MCF 10A (cell line): Measurements from ENCODE around the gene CRYBG2. TPM values are rescaled to one million over a fixed set of nuclear protein-coding genes. Genes with fewer than 3 reads are reported as not detected.

Source experiments
- BruUV-seq: library from RNA; stranded (reverse); fragments of 400-500 nt; replicated peaks from 2 replicates; lab custom pipeline; 2021; lab: Mats Ljungman, UMichigan
- CTCF ChIA-PET: fragments of 300-600 bp; sonication (Branson Sonifier 250); formaldehyde crosslinking; extraction: SDS; loops from one replicate; lab custom pipeline; 2021; ENCODE audit warnings: antibody characterized with exemption, inconsistent platforms; lab: Yijun Ruan, JAX
- POLR2A ChIA-PET: fragments of 300-600, 350-650 bp; sonication (Branson Sonifier 250); formaldehyde crosslinking; extraction: SDS; loops from one replicate; lab custom pipeline; 2020; ENCODE audit warnings: antibody characterized with exemption, inconsistent platforms; lab: Yijun Ruan, JAX
- DNase-seq: peaks from one replicate; pipeline ENCODE4 v3.0.0-alpha.2; 2018; ENCODE audit not compliant: unreplicated experiment
- H3K27ac Mint-ChIP-seq: one replicate; pipeline ENCODE4 v1.8.0; 2022; ENCODE audit warnings: mild to moderate bottlenecking, low read depth, mixed read lengths; ENCODE audit not compliant: unreplicated experiment
- H3K27me3 Mint-ChIP-seq: one replicate; pipeline ENCODE4 v1.8.0; 2022; ENCODE audit warnings: mixed read lengths; ENCODE audit not compliant: insufficient read depth, unreplicated experiment
- H3K36me3 Mint-ChIP-seq: one replicate; pipeline ENCODE4 v1.8.0; 2022; ENCODE audit warnings: mild to moderate bottlenecking, moderate library complexity, mixed read lengths; ENCODE audit not compliant: insufficient read depth, unreplicated experiment
- H3K4me1 Mint-ChIP-seq: one replicate; pipeline ENCODE4 v1.8.0; 2022; ENCODE audit warnings: mixed read lengths; ENCODE audit not compliant: insufficient read depth, unreplicated experiment
- H3K4me3 Mint-ChIP-seq: one replicate; pipeline ENCODE4 v1.8.0; 2022; ENCODE audit warnings: mild to moderate bottlenecking, moderate library complexity, mixed read lengths; ENCODE audit not compliant: unreplicated experiment
- H3K9me3 Mint-ChIP-seq: one replicate; pipeline ENCODE4 v1.8.0; 2022; ENCODE audit warnings: mixed read lengths; ENCODE audit not compliant: unreplicated experiment
- intact Hi-C: fragments of 100-400 bp; cut with micrococcal nuclease; formaldehyde crosslinking; loops from 2 replicates; pipeline ENCODE4 v1.14.1; 2022
- total RNA-seq: library from RNA; stranded (reverse); gene quantifications from 2 replicates; pipeline ENCODE4 v1.2.3, GENCODE V29; 2022
- TF ChIP-seq, protein P1 (sequence below): fragments of 200-600 bp; IDR thresholded peaks from one replicate; pipeline ENCODE4 v1.8.0; 2022; ENCODE audit warnings: antibody characterized with exemption, mild to moderate bottlenecking; ENCODE audit not compliant: unreplicated experiment

The CRYBG2 gene
- total RNA-seq, 1 experiment from 2014 or later, result 8.6 TPM

GRCh38 chr1:26344147-26344920, 9.6 kb downstream of the CRYBG2 start:
- no peak for DNase-seq
- H3K27ac Mint-ChIP-seq, result no peak overlapping the region
- no TSS peak for BruUV-seq
- POLR2A ChIA-PET, result no interaction called here
- peaks cover 3% of the 10 kb centered on the region for H3K4me1 Mint-ChIP-seq
- H3K4me3 Mint-ChIP-seq, result no peak overlapping the region
- CTCF ChIA-PET, result no interaction called here
- H3K9me3 Mint-ChIP-seq, result no peaks in the 10 kb centered on the region
- TF ChIP-seq, protein P1, sequence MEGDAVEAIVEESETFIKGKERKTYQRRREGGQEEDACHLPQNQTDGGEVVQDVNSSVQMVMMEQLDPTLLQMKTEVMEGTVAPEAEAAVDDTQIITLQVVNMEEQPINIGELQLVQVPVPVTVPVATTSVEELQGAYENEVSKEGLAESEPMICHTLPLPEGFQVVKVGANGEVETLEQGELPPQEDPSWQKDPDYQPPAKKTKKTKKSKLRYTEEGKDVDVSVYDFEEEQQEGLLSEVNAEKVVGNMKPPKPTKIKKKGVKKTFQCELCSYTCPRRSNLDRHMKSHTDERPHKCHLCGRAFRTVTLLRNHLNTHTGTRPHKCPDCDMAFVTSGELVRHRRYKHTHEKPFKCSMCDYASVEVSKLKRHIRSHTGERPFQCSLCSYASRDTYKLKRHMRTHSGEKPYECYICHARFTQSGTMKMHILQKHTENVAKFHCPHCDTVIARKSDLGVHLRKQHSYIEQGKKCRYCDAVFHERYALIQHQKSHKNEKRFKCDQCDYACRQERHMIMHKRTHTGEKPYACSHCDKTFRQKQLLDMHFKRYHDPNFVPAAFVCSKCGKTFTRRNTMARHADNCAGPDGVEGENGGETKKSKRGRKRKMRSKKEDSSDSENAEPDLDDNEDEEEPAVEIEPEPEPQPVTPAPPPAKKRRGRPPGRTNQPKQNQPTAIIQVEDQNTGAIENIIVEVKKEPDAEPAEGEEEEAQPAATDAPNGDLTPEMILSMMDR, result no peak
- H3K27me3 Mint-ChIP-seq, result no peaks in the 10 kb centered on the region
- no peaks in the 10 kb centered on the region for H3K36me3 Mint-ChIP-seq
- intact Hi-C loops, result no loop called here

- Mint-ChIP-seq H3K27me3 (no peaks in the 10 kb centered on the region), H3K27ac (no peak overlapping the region), H3K36me3 (no peaks in the 10 kb centered on the region), H3K4me3 (no peak overlapping the region), H3K9me3 (no peaks in the 10 kb centered on the region), H3K4me1 (peaks cover 6% of the 10 kb centered on the region)
- no peak for DNase-seq
- ChIA-PET POLR2A (no interaction called here), CTCF (interaction anchor here (2.6 kb wide), 1 partner anchor 24 kb away, joined by 7 read pairs; no protein-coding TSS in a partner anchor)
- BruUV-seq, result no TSS peak
- intact Hi-C loops, result no loop called here
- TF ChIP-seq, protein P1, result no peak
These were observed 13.9 kb downstream of the CRYBG2 start for GRCh38 chr1:26340047-26340481.

DNA sequence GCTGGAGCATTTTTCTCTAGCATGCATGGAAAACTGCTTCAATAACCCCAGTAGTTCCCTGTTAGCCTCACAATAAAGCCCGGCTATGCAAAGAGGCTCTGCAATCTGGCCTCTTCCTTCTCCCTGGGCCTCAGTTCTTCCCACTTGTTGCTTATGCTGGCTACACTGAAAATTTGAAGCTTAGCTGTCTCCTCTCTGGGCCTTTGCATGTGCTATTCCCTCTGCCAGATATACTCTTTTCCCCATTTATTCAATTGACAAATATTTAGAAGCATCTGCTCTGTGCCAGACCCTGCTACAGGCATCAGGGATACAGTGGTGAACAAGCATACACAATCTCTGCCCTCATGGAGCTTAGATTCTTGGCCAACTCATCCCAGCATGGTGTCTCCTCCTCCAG, 15.3 kb downstream of the CRYBG2 start:
- H3K4me3 Mint-ChIP-seq, result no peak overlapping the region
- H3K4me1 Mint-ChIP-seq, result peaks cover 6% of the 10 kb centered on the region
- H3K36me3 Mint-ChIP-seq, result no peaks in the 10 kb centered on the region
- ChIA-PET POLR2A (no interaction called here), CTCF (interaction anchor here (0.7 to 1.5 kb wide), 3 partner anchors 26 to 101 kb away, joined by 3 read pairs; no protein-coding TSS in a partner anchor)
- no peak overlapping the region for H3K27ac Mint-ChIP-seq
- H3K27me3 Mint-ChIP-seq, result no peaks in the 10 kb centered on the region
- H3K9me3 Mint-ChIP-seq, result no peaks in the 10 kb centered on the region
- no TSS peak for BruUV-seq
- DNase-seq, result no peak
- TF ChIP-seq, protein P1, result no peak
- intact Hi-C loops, result no loop called here

GRCh38 chr1:26337625-26338024, 16.3 kb downstream of the CRYBG2 start:
- no TSS peak for BruUV-seq
- H3K9me3 Mint-ChIP-seq, result no peaks in the 10 kb centered on the region
- intact Hi-C loops, result no loop called here
- no peak overlapping the region for H3K27ac Mint-ChIP-seq
- no peaks in the 10 kb centered on the region for H3K36me3 Mint-ChIP-seq
- TF ChIP-seq, protein P1, result no peak
- CTCF ChIA-PET, result interaction anchor here (1.5 kb wide), 1 partner anchor 27 kb away, joined by 3 read pairs; no protein-coding TSS in a partner anchor
- DNase-seq, result no peak
- H3K4me3 Mint-ChIP-seq, result no peak overlapping the region
- no peaks in the 10 kb centered on the region for H3K27me3 Mint-ChIP-seq
- peaks cover 6% of the 10 kb centered on the region for H3K4me1 Mint-ChIP-seq
- POLR2A ChIA-PET, result interaction anchor here (0.6 to 1.5 kb wide), 4 partner anchors 10 to 96 kb away, joined by 3 to 5 read pairs (median 4); no protein-coding TSS in a partner anchor
